H9 (cell line): ENCODE measurements around the gene PCBP2. TPM values are rescaled to one million over a fixed set of nuclear protein-coding genes. Genes with fewer than 3 reads are reported as not detected.

Experiments used
- DNase-seq: peaks from one replicate; pipeline ENCODE4 v3.0.0-alpha.2; 2017
- H2AFZ ChIP-seq: one replicate; pipeline ENCODE4 v1.6.1; 2013; ENCODE audit warnings: mild to moderate bottlenecking, low read length, control low read depth, moderate library complexity
- H2AK5ac ChIP-seq: 2 replicates; pipeline ENCODE4 v1.6.1; 2013; ENCODE audit warnings: low read length, control low read depth, mixed read lengths; ENCODE audit not compliant: insufficient read length
- H2BK120ac ChIP-seq: one replicate; pipeline ENCODE4 v1.6.1; 2013; ENCODE audit warnings: low read depth, mild to moderate bottlenecking, low read length, control low read depth, inconsistent platforms; ENCODE audit not compliant: poor library complexity, severe bottlenecking
- H2BK12ac ChIP-seq: 2 replicates; pipeline ENCODE4 v1.6.1; 2013; ENCODE audit warnings: low read length, control low read depth, mixed read lengths, low read depth; ENCODE audit not compliant: insufficient read length
- H2BK15ac ChIP-seq: 2 replicates; pipeline ENCODE4 v1.6.1; 2013; ENCODE audit warnings: low read depth, low read length, control low read depth
- H2BK20ac ChIP-seq: one replicate; pipeline ENCODE4 v1.6.1; 2013; ENCODE audit warnings: low read depth, mild to moderate bottlenecking, low read length, control low read depth, inconsistent platforms; ENCODE audit not compliant: poor library complexity, severe bottlenecking
- H2BK5ac ChIP-seq: 2 replicates; pipeline ENCODE4 v1.6.1; 2013; ENCODE audit warnings: low read length, control low read depth, mixed read lengths; ENCODE audit not compliant: insufficient read length
- H3K14ac ChIP-seq: 2 replicates; pipeline ENCODE4 v1.6.1; 2013; ENCODE audit warnings: low read length, control low read depth; ENCODE audit not compliant: insufficient read depth
- H3K18ac ChIP-seq: 2 replicates; pipeline ENCODE4 v1.6.1; 2013; ENCODE audit warnings: low read depth, mild to moderate bottlenecking, mixed read lengths, low read length, control low read depth; ENCODE audit not compliant: insufficient read length
- H3K23ac ChIP-seq: 2 replicates; pipeline ENCODE4 v1.6.1; 2013; ENCODE audit warnings: low read length, control low read depth, mixed read lengths, low read depth; ENCODE audit not compliant: insufficient read length
- H3K23me2 ChIP-seq: 2 replicates; pipeline ENCODE4 v1.6.1; 2013; ENCODE audit warnings: low read depth, mild to moderate bottlenecking, mixed read lengths, low read length, control low read depth; ENCODE audit not compliant: insufficient read length, poor library complexity, severe bottlenecking
- H3K27ac ChIP-seq: 2 replicates; pipeline ENCODE4 v1.5.1; 2013; ENCODE audit warnings: low read length, control low read depth, mixed read lengths, low read depth; ENCODE audit not compliant: insufficient read length
- H3K27me3 ChIP-seq: 2 replicates; pipeline ENCODE4 v1.6.1; 2013; ENCODE audit warnings: low read length, control low read depth, inconsistent platforms; ENCODE audit not compliant: insufficient read depth
- H3K4ac ChIP-seq: 2 replicates; pipeline ENCODE4 v1.6.1; 2013; ENCODE audit warnings: low read depth, mild to moderate bottlenecking, control low read depth, inconsistent platforms, low read length, moderate library complexity
- H3K4me1 ChIP-seq: 2 replicates; pipeline ENCODE4 v1.6.1; 2013; ENCODE audit warnings: low read length, control low read depth, inconsistent platforms; ENCODE audit not compliant: insufficient read depth
- H3K4me2 ChIP-seq: 2 replicates; pipeline ENCODE4 v1.6.1; 2013; ENCODE audit warnings: low read length, control low read depth, mixed read lengths; ENCODE audit not compliant: insufficient read length, insufficient read depth
- H3K56ac ChIP-seq: 2 replicates; pipeline ENCODE4 v1.6.1; 2013; ENCODE audit warnings: low read depth, mild to moderate bottlenecking, mixed read lengths, low read length, control low read depth; ENCODE audit not compliant: insufficient read length
- H3K79me1 ChIP-seq: 2 replicates; pipeline ENCODE4 v1.6.1; 2013; ENCODE audit warnings: low read depth, mild to moderate bottlenecking, moderate library complexity, low read length, control low read depth, inconsistent platforms; ENCODE audit not compliant: insufficient read depth, poor library complexity, severe bottlenecking
- H3K79me2 ChIP-seq: 2 replicates; pipeline ENCODE4 v1.6.1; 2013; ENCODE audit warnings: low read length, control low read depth, inconsistent platforms; ENCODE audit not compliant: insufficient read depth
- H3K9ac ChIP-seq: 2 replicates; pipeline ENCODE4 v1.6.1; 2013; ENCODE audit warnings: low read length, control low read depth, mixed read lengths; ENCODE audit not compliant: insufficient read length; ENCODE audit errors: extremely low read depth
- H3K9me3 ChIP-seq: one replicate; pipeline ENCODE4 v1.6.1; 2013; ENCODE audit warnings: low read depth, low read length, inconsistent platforms; ENCODE audit not compliant: control insufficient read depth
- H3T11ph ChIP-seq: one replicate; pipeline ENCODE4 v1.6.1; 2013; ENCODE audit warnings: mild to moderate bottlenecking, low read length, control low read depth, inconsistent platforms
- H4K20me1 ChIP-seq: one replicate; pipeline ENCODE4 v1.6.1; 2013; ENCODE audit not compliant: control insufficient read depth, insufficient read length, insufficient read depth
- H4K5ac ChIP-seq: 2 replicates; pipeline ENCODE4 v1.6.1; 2013; ENCODE audit warnings: low read depth, mild to moderate bottlenecking, mixed read lengths, low read length, control low read depth; ENCODE audit not compliant: insufficient read length
- H4K8ac ChIP-seq: replicated peaks from 2 replicates; pipeline ENCODE4 v1.6.1; 2013; ENCODE audit warnings: low read length, control low read depth, mixed read lengths, low read depth; ENCODE audit not compliant: insufficient read length
- H4K91ac ChIP-seq: 2 replicates; pipeline ENCODE4 v1.6.1; 2013; ENCODE audit warnings: low read depth, mild to moderate bottlenecking, moderate library complexity, mixed read lengths, low read length, control low read depth; ENCODE audit not compliant: insufficient read length
- H3K27ac Mint-ChIP-seq, 3 experiments: 2 replicates in 2 of 3; 3 replicates in 1 of 3; pipeline ENCODE4 v1.8.0; 2020 to 2021; ENCODE audit warnings: mixed read lengths in 3 of 3, mild to moderate bottlenecking in 1 of 3, moderate library complexity in 1 of 3
- H3K27me3 Mint-ChIP-seq: 2 replicates; pipeline ENCODE4 v1.8.0; 2021; ENCODE audit warnings: low read depth, mild to moderate bottlenecking, moderate library complexity, mixed read lengths
- H3K36me3 Mint-ChIP-seq, 3 experiments: 2 replicates in 2 of 3; 3 replicates in 1 of 3; pipeline ENCODE4 v1.8.0; 2020 to 2021; ENCODE audit warnings: low read depth in 3 of 3, mixed read lengths in 3 of 3; ENCODE audit not compliant: insufficient read depth in 1 of 3
- H3K4me1 Mint-ChIP-seq, 2 experiments: 2 replicates each; pipeline ENCODE4 v1.8.0; 2020; ENCODE audit warnings: mixed read lengths in 2 of 2
- H3K4me3 Mint-ChIP-seq, 2 experiments: 2 replicates in 1 of 2; 3 replicates in 1 of 2; pipeline ENCODE4 v1.8.0; 2020 to 2021; ENCODE audit warnings: mild to moderate bottlenecking in 2 of 2, mixed read lengths in 2 of 2, moderate library complexity in 1 of 2
- H3K9me3 Mint-ChIP-seq, 2 experiments: 2 replicates in 1 of 2; 3 replicates in 1 of 2; pipeline ENCODE4 v1.8.0; 2020; ENCODE audit warnings: mild to moderate bottlenecking in 2 of 2, mixed read lengths in 2 of 2, moderate library complexity in 1 of 2
- CTCF ChIP-seq: fragments of 200-600 bp; sonication (generic); conservative IDR thresholded peaks from 3 replicates; pipeline ENCODE4 v1.8.0; 2021; ENCODE audit warnings: antibody characterized with exemption, mild to moderate bottlenecking
- WGBS: extraction: QIAGEN DNeasy Blood & Tissue Kit; methylation state at CpG from one replicate; pipeline ENCODE4 v1.1.7; 2013; ENCODE audit warnings: missing lambda C conversion rate, low lambda C conversion rate, mixed read lengths; ENCODE audit not compliant: insufficient read length; ENCODE audit errors: extremely low coverage; 5-methylcytosine and 5-hydroxymethylcytosine counted together
- total RNA-seq: library from RNA; stranded (reverse); gene quantifications from 2 replicates; pipeline ENCODE4 v1.2.1, GENCODE V29; 2021

PCBP2 gene
- total RNA-seq, 1 experiment from 2014 or later = 1,207 TPM

GRCh38 chr12:53506881-53507602 is 55.1 kb downstream of the PCBP2 start, which contains the start of gene NPFF:
NPFF (minus strand) TSS chr12:53507484; CDS start chr12:53507474, 10 bp downstream.
- Histone ChIP-seq H3K56ac (no peak within 1 kb of the TSS), H3K4me2 (no peak within 1 kb of the TSS), H2BK120ac (no peak within 1 kb of the TSS), H3K27ac (no peak within 1 kb of the TSS), H4K5ac (no peak within 1 kb of the TSS), H2BK5ac (no peak within 1 kb of the TSS), H3K4ac (no peak within 1 kb of the TSS), H2AFZ (no peak within 1 kb of the TSS), H2BK15ac (no peak within 1 kb of the TSS), H3K27me3 (no peaks in the 10 kb centered on the region), H3K14ac (no peak within 1 kb of the TSS), H3K23ac (no peak within 1 kb of the TSS), H3T11ph (no peak within 1 kb of the TSS), H3K79me1 (peaks cover 1% of the 10 kb centered on the region), H4K91ac (no peak within 1 kb of the TSS), H4K8ac (no peak within 1 kb of the TSS), H3K79me2 (no peaks in the 10 kb centered on the region), H2BK12ac (no peak within 1 kb of the TSS), H3K23me2 (no peaks in the 10 kb centered on the region), H2BK20ac (no peak within 1 kb of the TSS), H3K4me1 (no peaks in the 10 kb centered on the region), H3K18ac (no peak within 1 kb of the TSS), H4K20me1 (no peaks in the 10 kb centered on the region), H2AK5ac (no peak within 1 kb of the TSS), H3K9ac (no peak within 1 kb of the TSS), H3K9me3 (no peaks in the 10 kb centered on the region)
- DNase-seq = no peak
- no peaks in the 10 kb centered on the region for H3K9me3 Mint-ChIP-seq
- TF ChIP-seq CTCF = no peak
- no CpG with 5 or more reads among the region's 9 CpGs for WGBS
- no peak within 1 kb of the TSS for H3K4me3 Mint-ChIP-seq
- no peaks in the 10 kb centered on the region for H3K27me3 Mint-ChIP-seq
- H3K36me3 Mint-ChIP-seq = peaks cover 19 to 36% (median 29%) of the 10 kb centered on the region in 3 experiments
- peaks cover 7 to 14% of the 10 kb centered on the region in 2 experiments for H3K4me1 Mint-ChIP-seq
- H3K27ac Mint-ChIP-seq = peak within 1 kb of the TSS; percentile 82 to 90 (median 86); a peak in 6 of 7 replicates
